OCI-LY1 (cell line): Measurements from ENCODE around the gene ATG9A.

Experiments
- EZH2 ChIP-seq: fragments of 200-600 bp; sonication (generic), shearing (Covaris generic); IDR thresholded peaks from 2 replicates; pipeline ENCODE4 v1.8.0; 2017; ENCODE audit warnings: borderline replicate concordance, mixed run types, mild to moderate bottlenecking, antibody characterized with exemption, low read length, moderate library complexity, mixed read lengths
- TF ChIP-seq, protein P1 (sequence below): fragments of 200-600 bp; sonication (generic), shearing (Covaris generic); IDR thresholded peaks from 2 replicates; pipeline ENCODE4 v1.5.1; 2017; ENCODE audit warnings: mild to moderate bottlenecking, antibody characterized with exemption, low read length, moderate library complexity, mixed read lengths

DNA sequence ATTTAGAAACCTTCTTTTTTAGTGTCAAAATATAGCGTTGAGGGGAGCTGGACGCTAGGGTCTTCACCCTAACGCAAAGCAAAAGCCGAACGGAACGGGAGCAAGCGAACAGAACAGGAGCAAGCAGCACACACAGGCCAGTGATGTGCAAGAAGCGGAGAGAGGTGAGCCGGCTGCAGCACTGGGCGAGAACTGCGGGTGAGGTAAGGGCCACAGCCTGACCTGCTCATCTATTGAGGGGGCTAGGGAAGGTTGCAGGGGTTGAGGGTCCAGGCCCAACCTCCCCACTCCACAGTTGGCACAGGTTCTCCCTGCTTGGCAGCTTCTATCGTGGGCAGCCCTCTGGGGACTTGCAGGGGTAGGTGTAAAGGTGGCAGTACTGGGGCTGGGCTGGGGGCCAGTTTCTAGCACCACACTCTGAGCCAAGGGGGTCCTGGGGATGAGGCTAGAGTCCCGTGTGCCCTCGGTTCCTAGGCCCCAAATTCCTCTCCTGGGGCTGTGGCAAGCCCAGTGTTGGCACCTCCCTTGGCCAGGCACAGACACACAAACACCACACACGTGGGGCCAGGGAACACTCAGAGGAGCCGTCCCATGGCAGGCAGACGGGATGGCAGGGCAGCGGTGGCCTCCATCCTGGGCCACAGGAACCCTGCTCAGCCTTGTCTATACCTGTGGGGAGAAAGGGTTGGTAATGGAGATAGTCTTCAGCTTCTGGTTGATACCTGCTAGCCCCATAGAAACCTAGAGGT lies 9.5 kb downstream of the ATG9A start:
- TF ChIP-seq, protein P1, sequence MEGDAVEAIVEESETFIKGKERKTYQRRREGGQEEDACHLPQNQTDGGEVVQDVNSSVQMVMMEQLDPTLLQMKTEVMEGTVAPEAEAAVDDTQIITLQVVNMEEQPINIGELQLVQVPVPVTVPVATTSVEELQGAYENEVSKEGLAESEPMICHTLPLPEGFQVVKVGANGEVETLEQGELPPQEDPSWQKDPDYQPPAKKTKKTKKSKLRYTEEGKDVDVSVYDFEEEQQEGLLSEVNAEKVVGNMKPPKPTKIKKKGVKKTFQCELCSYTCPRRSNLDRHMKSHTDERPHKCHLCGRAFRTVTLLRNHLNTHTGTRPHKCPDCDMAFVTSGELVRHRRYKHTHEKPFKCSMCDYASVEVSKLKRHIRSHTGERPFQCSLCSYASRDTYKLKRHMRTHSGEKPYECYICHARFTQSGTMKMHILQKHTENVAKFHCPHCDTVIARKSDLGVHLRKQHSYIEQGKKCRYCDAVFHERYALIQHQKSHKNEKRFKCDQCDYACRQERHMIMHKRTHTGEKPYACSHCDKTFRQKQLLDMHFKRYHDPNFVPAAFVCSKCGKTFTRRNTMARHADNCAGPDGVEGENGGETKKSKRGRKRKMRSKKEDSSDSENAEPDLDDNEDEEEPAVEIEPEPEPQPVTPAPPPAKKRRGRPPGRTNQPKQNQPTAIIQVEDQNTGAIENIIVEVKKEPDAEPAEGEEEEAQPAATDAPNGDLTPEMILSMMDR: no peak
- TF ChIP-seq EZH2: no peak
